SK-N-SH (cell line): Measurements from ENCODE around the gene SLCO3A1.

Source experiments
- CHD2 ChIP-seq: fragments of 150-350 bp; IDR thresholded peaks from 2 replicates; pipeline ENCODE4 v1.6.1; 2018; ENCODE audit warnings: low read length; ENCODE audit not compliant: partially characterized antibody
- ELF1 ChIP-seq: IDR thresholded peaks from 2 replicates; pipeline ENCODE4 v1.4.0; 2012
- EZH2phosphoT487 ChIP-seq: fragments of 200-600 bp; sonication (generic); IDR thresholded peaks from 2 replicates; pipeline ENCODE4 v1.6.1; 2017; ENCODE audit warnings: low read depth, mixed run types, mild to moderate bottlenecking, antibody characterized with exemption, moderate library complexity, borderline replicate concordance
- FOXM1 ChIP-seq: IDR thresholded peaks from 2 replicates; pipeline ENCODE4 v1.4.0; 2012; ENCODE audit warnings: low read depth, mild to moderate bottlenecking
- GABPA ChIP-seq: IDR thresholded peaks from 2 replicates; pipeline ENCODE4 v1.4.0; 2012; ENCODE audit warnings: low read depth, mild to moderate bottlenecking
- GATA2 ChIP-seq: sonication (generic); formaldehyde crosslinking; IDR thresholded peaks from 2 replicates; pipeline ENCODE4 v1.5.0; 2020; ENCODE audit warnings: mild to moderate bottlenecking, missing genetic modification reagents
- JUND ChIP-seq: IDR thresholded peaks from 2 replicates; pipeline ENCODE4 v1.4.0; 2012
- RFX5 ChIP-seq: IDR thresholded peaks from 2 replicates; pipeline ENCODE4 v1.6.1; 2012; ENCODE audit warnings: mild to moderate bottlenecking, improper control_type of control experiment, low read length
- TAF1 ChIP-seq: IDR thresholded peaks from 2 replicates; pipeline ENCODE4 v1.6.1; 2012; ENCODE audit warnings: low read depth, mild to moderate bottlenecking, low read length, moderate library complexity, borderline replicate concordance
- TF ChIP-seq, protein P1 (sequence below): fragments of 200-600 bp; sonication (generic); IDR thresholded peaks from 2 replicates; pipeline ENCODE4 v1.6.1; 2017; ENCODE audit warnings: antibody characterized with exemption, mild to moderate bottlenecking, moderate library complexity
- TF ChIP-seq, protein P2 (sequence below): IDR thresholded peaks from 2 replicates; pipeline ENCODE4 v1.4.0; 2012; ENCODE audit warnings: low read depth, borderline replicate concordance
- TF ChIP-seq, protein P3 (sequence below): IDR thresholded peaks from 2 replicates; pipeline ENCODE4 v1.6.1; 2012; ENCODE audit warnings: mild to moderate bottlenecking, low read depth, low read length, moderate library complexity
- TF ChIP-seq, protein P4 (sequence below): fragments of 150-350 bp; IDR thresholded peaks from 2 replicates; pipeline ENCODE4 v1.6.1; 2017; ENCODE audit warnings: antibody characterized with exemption, low read length, low read depth, borderline replicate concordance
- TF ChIP-seq, protein P5 (sequence below): IDR thresholded peaks from 2 replicates; pipeline ENCODE4 v1.4.0; 2012; ENCODE audit warnings: low read depth

DNA sequence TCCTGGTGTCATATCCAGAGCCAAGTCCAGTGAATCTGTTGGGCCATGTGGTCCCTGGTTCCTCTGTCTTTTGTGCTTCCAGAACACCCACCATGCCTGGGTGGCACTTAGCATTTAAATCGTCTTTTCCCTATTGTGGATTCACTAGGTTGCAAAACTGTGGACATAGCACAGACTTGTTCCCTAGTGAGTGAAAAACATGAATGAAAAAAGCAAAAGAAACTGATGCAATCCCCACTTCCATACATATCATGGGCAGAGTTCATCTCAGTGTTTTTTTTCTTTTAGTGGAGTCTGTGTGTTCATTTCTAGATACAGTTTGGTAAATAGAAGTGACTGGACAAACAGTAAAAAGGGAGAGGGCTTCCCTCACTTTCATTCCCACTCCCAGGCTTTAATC lies 170.5 kb downstream of the SLCO3A1 start:
- TF ChIP-seq, protein P1, sequence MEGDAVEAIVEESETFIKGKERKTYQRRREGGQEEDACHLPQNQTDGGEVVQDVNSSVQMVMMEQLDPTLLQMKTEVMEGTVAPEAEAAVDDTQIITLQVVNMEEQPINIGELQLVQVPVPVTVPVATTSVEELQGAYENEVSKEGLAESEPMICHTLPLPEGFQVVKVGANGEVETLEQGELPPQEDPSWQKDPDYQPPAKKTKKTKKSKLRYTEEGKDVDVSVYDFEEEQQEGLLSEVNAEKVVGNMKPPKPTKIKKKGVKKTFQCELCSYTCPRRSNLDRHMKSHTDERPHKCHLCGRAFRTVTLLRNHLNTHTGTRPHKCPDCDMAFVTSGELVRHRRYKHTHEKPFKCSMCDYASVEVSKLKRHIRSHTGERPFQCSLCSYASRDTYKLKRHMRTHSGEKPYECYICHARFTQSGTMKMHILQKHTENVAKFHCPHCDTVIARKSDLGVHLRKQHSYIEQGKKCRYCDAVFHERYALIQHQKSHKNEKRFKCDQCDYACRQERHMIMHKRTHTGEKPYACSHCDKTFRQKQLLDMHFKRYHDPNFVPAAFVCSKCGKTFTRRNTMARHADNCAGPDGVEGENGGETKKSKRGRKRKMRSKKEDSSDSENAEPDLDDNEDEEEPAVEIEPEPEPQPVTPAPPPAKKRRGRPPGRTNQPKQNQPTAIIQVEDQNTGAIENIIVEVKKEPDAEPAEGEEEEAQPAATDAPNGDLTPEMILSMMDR: no peak
- TF ChIP-seq, protein P2, sequence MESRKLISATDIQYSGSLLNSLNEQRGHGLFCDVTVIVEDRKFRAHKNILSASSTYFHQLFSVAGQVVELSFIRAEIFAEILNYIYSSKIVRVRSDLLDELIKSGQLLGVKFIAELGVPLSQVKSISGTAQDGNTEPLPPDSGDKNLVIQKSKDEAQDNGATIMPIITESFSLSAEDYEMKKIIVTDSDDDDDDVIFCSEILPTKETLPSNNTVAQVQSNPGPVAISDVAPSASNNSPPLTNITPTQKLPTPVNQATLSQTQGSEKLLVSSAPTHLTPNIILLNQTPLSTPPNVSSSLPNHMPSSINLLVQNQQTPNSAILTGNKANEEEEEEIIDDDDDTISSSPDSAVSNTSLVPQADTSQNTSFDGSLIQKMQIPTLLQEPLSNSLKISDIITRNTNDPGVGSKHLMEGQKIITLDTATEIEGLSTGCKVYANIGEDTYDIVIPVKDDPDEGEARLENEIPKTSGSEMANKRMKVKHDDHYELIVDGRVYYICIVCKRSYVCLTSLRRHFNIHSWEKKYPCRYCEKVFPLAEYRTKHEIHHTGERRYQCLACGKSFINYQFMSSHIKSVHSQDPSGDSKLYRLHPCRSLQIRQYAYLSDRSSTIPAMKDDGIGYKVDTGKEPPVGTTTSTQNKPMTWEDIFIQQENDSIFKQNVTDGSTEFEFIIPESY: no peak
- TF ChIP-seq, protein P3, sequence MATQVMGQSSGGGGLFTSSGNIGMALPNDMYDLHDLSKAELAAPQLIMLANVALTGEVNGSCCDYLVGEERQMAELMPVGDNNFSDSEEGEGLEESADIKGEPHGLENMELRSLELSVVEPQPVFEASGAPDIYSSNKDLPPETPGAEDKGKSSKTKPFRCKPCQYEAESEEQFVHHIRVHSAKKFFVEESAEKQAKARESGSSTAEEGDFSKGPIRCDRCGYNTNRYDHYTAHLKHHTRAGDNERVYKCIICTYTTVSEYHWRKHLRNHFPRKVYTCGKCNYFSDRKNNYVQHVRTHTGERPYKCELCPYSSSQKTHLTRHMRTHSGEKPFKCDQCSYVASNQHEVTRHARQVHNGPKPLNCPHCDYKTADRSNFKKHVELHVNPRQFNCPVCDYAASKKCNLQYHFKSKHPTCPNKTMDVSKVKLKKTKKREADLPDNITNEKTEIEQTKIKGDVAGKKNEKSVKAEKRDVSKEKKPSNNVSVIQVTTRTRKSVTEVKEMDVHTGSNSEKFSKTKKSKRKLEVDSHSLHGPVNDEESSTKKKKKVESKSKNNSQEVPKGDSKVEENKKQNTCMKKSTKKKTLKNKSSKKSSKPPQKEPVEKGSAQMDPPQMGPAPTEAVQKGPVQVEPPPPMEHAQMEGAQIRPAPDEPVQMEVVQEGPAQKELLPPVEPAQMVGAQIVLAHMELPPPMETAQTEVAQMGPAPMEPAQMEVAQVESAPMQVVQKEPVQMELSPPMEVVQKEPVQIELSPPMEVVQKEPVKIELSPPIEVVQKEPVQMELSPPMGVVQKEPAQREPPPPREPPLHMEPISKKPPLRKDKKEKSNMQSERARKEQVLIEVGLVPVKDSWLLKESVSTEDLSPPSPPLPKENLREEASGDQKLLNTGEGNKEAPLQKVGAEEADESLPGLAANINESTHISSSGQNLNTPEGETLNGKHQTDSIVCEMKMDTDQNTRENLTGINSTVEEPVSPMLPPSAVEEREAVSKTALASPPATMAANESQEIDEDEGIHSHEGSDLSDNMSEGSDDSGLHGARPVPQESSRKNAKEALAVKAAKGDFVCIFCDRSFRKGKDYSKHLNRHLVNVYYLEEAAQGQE: no peak
- TF ChIP-seq RFX5: no peak
- TF ChIP-seq FOXM1: no peak
- TF ChIP-seq, protein P4, sequence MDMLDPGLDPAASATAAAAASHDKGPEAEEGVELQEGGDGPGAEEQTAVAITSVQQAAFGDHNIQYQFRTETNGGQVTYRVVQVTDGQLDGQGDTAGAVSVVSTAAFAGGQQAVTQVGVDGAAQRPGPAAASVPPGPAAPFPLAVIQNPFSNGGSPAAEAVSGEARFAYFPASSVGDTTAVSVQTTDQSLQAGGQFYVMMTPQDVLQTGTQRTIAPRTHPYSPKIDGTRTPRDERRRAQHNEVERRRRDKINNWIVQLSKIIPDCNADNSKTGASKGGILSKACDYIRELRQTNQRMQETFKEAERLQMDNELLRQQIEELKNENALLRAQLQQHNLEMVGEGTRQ: no peak
- TF ChIP-seq, protein P5, sequence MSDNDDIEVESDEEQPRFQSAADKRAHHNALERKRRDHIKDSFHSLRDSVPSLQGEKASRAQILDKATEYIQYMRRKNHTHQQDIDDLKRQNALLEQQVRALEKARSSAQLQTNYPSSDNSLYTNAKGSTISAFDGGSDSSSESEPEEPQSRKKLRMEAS: no peak
- TF ChIP-seq JUND: no peak
- TF ChIP-seq ELF1: no peak
- no peak for TF ChIP-seq GATA2
- TF ChIP-seq GABPA: no peak
- no peak for TF ChIP-seq CHD2
- no peak for TF ChIP-seq TAF1
- no peak for TF ChIP-seq EZH2phosphoT487
